Lower leg skin (tissue), 4 donors: Measurements from ENCODE around the gene BIRC5. TPM values are rescaled to one million over a fixed set of nuclear protein-coding genes. Genes with fewer than 3 reads are reported as not detected.

ENCODE experiments used
- DNase-seq, 2 donors: peaks; one replicate each; pipeline ENCODE4 v3.0.0-alpha.2; 2019; ENCODE audit warnings: low spot score in 2 of 2
- H3K4me3 ChIP-seq: fragments of 200-600 bp; sonication (generic); 2 replicates; pipeline ENCODE4 v1.5.1; 2017; ENCODE audit warnings: mild to moderate bottlenecking, low read depth; ENCODE audit not compliant: poor library complexity, severe bottlenecking
- POLR2A ChIP-seq, 2 donors: fragments of 450-650 bp; IDR thresholded peaks; one replicate each; pipeline ENCODE4 v1.6.1; 2016 to 2017; ENCODE audit warnings: antibody characterized with exemption in 2 of 2, mild to moderate bottlenecking in 1 of 2, moderate library complexity in 1 of 2
- WGBS, 2 donors: methylation state at CpG; one replicate each; pipeline ENCODE4 v1.1.5; 2018; 5-methylcytosine and 5-hydroxymethylcytosine counted together
- intact Hi-C: fragments of 100-400 bp; cut with DNase I; formaldehyde crosslinking; loops from one replicate; pipeline ENCODE4 v1.15.0; 2023; ENCODE audit warnings: low total_unique reads
- total RNA-seq, 4 donors: library from RNA; depleted of rRNA; stranded (reverse); fragments of >200 nt; gene quantifications; one replicate each; pipeline ENCODE4 v1.1.0, GENCODE V29; 2016
- TF ChIP-seq, protein P1 (sequence below), 3 donors: fragments of 450-650 bp; IDR thresholded peaks; one replicate each; pipeline ENCODE4 v1.5.1; 2016; ENCODE audit warnings: antibody characterized with exemption in 3 of 3, mild to moderate bottlenecking in 3 of 3, moderate library complexity in 2 of 3

BIRC5 gene
- total RNA-seq, 4 donors from 2014 or later: 1.8 to 6.7 (median 3.9) TPM

DNA sequence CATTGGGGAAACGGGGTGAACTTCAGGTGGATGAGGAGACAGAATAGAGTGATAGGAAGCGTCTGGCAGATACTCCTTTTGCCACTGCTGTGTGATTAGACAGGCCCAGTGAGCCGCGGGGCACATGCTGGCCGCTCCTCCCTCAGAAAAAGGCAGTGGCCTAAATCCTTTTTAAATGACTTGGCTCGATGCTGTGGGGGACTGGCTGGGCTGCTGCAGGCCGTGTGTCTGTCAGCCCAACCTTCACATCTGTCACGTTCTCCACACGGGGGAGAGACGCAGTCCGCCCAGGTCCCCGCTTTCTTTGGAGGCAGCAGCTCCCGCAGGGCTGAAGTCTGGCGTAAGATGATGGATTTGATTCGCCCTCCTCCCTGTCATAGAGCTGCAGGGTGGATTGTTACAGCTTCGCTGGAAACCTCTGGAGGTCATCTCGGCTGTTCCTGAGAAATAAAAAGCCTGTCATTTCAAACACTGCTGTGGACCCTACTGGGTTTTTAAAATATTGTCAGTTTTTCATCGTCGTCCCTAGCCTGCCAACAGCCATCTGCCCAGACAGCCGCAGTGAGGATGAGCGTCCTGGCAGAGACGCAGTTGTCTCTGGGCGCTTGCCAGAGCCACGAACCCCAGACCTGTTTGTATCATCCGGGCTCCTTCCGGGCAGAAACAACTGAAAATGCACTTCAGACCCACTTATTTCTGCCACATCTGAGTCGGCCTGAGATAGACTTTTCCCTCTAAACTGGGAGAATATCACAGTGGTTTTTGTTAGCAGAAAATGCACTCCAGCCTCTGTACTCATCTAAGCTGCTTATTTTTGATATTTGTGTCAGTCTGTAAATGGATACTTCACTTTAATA lies 10.4 kb downstream of the BIRC5 start:
- TF ChIP-seq, protein P1, sequence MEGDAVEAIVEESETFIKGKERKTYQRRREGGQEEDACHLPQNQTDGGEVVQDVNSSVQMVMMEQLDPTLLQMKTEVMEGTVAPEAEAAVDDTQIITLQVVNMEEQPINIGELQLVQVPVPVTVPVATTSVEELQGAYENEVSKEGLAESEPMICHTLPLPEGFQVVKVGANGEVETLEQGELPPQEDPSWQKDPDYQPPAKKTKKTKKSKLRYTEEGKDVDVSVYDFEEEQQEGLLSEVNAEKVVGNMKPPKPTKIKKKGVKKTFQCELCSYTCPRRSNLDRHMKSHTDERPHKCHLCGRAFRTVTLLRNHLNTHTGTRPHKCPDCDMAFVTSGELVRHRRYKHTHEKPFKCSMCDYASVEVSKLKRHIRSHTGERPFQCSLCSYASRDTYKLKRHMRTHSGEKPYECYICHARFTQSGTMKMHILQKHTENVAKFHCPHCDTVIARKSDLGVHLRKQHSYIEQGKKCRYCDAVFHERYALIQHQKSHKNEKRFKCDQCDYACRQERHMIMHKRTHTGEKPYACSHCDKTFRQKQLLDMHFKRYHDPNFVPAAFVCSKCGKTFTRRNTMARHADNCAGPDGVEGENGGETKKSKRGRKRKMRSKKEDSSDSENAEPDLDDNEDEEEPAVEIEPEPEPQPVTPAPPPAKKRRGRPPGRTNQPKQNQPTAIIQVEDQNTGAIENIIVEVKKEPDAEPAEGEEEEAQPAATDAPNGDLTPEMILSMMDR (IDR thresholded peaks at IDR 0.05): no peak
- TF ChIP-seq POLR2A (IDR thresholded peaks at IDR 0.05): no peak
- 68 to 78% methylated on average over 27 of the region's 27 CpGs for WGBS, 2 donors
- no peak for DNase-seq
- intact Hi-C loops: no loop called here
- no peak overlapping the region for H3K4me3 ChIP-seq

DNA sequence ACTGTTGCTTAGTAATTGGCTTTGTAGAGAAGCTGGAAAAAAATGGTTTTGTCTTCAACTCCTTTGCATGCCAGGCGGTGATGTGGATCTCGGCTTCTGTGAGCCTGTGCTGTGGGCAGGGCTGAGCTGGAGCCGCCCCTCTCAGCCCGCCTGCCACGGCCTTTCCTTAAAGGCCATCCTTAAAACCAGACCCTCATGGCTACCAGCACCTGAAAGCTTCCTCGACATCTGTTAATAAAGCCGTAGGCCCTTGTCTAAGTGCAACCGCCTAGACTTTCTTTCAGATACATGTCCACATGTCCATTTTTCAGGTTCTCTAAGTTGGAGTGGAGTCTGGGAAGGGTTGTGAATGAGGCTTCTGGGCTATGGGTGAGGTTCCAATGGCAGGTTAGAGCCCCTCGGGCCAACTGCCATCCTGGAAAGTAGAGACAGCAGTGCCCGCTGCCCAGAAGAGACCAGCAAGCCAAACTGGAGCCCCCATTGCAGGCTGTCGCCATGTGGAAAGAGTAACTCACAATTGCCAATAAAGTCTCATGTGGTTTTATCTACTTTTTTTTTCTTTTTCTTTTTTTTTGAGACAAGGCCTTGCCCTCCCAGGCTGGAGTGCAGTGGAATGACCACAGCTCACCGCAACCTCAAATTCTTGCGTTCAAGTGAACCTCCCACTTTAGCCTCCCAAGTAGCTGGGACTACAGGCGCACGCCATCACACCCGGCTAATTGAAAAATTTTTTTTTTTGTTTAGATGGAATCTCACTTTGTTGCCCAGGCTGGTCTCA lies 11.2 kb downstream of the BIRC5 start:
- H3K4me3 ChIP-seq: no peak overlapping the region
- 92 to 94% methylated on average over 16 of the region's 16 CpGs for WGBS, 2 donors
- intact Hi-C loops: no loop called here
- TF ChIP-seq POLR2A (IDR thresholded peaks at IDR 0.05): no peak
- TF ChIP-seq, protein P1 (IDR thresholded peaks at IDR 0.05): no peak
- DNase-seq: no peak

DNA sequence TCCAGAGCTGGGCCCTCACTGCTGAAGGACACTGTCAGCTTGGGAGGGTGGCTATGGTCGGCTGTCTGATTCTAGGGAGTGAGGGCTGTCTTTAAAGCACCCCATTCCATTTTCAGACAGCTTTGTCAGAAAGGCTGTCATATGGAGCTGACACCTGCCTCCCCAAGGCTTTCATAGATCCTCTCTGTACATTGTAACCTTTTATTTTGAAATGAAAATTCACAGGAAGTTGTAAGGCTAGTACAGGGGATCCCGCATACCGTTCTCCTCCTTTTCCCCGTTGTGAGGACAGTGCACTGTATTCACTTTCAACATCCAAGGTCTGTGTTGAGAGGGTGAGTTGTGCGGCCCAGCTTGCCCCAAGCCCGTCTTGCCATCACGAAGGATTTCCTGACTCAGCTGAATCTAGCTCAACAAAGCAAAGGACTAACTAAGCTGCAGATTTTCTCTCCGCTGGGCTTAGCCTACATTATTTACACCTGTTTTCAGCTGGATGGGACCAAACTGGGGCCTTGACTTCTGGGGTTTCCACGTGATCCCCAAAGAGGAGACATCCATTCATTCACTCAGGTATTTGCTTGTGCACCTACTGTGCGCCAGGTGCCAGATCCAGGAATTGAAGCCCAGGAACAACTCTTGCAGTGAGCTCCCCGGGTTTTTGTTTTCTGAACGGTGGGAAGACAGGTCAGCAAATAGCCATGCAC lies 12.2 kb downstream of the BIRC5 start:
- WGBS, 2 donors: 74 to 80% methylated on average over 12 of the region's 12 CpGs
- intact Hi-C loops: no loop called here
- no peak for DNase-seq
- H3K4me3 ChIP-seq: no peak overlapping the region
- TF ChIP-seq, protein P1 (IDR thresholded peaks at IDR 0.05): no peak
- no peak for TF ChIP-seq POLR2A (IDR thresholded peaks at IDR 0.05)

DNA sequence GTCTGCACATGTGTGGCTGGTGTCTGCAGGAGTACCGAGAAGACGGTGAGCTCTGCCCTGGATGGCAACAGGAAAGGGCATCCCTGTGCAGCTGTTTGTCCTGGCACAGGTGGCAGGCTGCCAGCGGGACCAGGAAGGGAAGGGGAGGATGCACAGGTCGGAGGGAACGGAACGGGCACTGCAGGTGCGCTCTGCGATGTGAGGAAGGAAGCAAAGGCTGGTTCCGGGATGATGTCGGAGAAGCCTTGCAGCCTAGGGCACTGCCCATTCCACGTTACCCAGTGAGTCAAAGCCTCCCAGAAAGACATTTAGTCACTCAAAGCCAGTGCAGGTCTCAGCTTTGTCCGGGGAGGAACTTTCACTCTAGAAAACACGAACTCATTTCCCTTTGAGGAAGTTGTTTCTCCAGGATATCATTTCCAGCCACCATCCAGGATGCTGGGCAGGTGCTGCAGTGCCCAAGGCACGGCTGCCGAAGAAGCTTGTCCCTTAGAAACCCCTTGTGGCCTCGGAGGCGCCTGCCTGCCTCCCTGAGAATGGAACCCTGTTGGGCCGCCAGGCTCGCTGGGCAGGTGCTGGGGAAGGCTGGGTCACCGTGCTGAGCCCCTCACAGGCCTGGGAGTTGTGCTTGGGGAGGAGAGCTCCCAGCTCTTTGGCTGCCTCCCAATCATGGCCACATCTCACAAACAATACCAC lies 12.9 kb downstream of the BIRC5 start:
- TF ChIP-seq, protein P1 (IDR thresholded peaks at IDR 0.05): no peak
- TF ChIP-seq POLR2A (IDR thresholded peaks at IDR 0.05): no peak
- no peak for DNase-seq
- intact Hi-C loops: no loop called here
- no peak overlapping the region for H3K4me3 ChIP-seq
- 67 to 69% methylated on average over 20 of the region's 20 CpGs for WGBS, 2 donors

DNA sequence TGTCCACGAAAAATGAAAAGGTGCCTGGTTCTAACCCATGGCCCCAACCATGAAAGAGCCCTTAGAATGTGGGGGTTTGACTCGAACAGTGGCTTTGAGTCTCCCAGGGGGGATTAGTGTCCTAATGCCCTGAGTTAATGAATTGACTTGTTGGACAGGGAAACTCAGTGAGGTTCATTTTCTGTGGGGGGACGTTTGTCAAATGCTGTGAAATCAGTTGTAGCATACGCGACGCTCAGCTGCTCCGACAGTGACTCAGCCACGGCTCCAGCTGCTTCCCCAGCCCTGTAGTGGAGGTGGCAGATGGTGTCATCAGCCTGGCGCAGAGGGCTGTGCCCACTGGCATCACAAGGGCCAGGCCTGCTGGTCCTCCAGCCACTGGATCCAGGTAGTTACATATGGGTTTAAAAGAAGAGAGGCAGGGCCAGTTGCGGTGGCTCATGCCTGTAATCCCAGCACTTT lies 13.4 kb downstream of the BIRC5 start:
- intact Hi-C loops: no loop called here
- 69 to 83% methylated on average over 9 to 10 of the region's 10 CpGs for WGBS, 2 donors

More for the DNA sequence above, 13.4 kb downstream of the BIRC5 start:
- no peak for DNase-seq
- no peak for TF ChIP-seq POLR2A (IDR thresholded peaks at IDR 0.05)
- TF ChIP-seq, protein P1 (IDR thresholded peaks at IDR 0.05): no peak
- no peak overlapping the region for H3K4me3 ChIP-seq
